ENCODE data around the gene CPNE6.
"Not testable (repeated sequence)": the region's sequence is repeated elsewhere in the genome, so short reads cannot be mapped to it uniquely, and the experiment has no call there.

CPNE6 gene

DNA sequence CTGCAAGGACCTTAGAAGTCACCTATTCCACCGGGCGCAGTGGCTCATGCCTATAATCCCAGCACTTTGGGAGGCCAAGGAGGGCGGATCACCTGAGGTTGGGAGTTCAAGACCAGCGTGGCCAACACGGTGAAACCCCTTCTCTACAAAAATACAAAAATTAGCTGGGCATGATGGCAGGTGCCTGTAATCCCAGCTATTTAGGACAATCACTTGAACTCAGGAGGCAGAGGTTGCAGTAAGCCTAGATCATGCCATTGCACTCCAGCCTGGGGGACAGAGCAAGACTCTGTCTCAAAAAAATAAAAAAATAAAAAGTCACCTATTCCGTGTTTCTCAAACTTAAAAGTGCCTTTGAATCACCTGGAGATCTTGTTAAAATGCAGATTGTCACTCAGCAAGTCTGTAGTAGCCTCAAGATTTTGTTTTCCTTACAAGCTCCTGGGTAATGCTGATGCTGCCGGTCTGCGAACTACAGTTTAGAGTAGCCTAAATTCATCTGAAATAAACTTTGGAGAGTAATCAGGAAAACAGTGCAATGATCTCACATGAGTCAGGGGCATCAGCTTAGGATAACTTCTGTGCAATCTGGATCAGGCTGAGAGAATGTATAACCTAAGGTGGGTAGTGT, 34.4 kb downstream of the CPNE6 start:
- DNase-seq (ENCODE audit: low read depth): not testable (repeated sequence)

DNA sequence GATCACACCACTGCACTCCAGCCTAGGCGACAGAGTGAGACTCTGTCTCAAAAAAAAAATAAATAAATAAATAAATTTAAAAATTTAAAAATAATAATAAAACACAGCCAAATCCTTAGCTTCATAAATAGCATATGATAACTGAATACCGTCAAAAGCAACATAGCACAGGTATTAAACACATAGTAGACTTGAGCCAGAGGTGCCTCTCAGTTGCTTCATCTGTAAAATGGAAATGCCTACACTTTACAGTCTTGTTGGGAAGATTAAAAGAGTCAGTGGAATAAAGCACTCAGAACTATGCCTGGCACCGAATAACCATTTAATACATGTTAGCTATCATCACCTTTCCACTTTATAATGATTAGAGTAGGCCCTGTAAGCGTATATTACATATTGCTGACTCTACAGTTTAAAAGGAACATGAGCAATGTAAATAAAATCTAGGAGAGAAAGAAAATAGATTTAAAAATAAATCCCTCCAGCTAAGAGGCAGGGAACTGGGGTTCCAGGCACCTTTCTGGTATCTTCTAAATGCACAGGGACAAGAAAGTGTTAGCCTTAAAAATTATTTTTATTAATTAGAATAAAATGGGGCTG, 35.4 kb downstream of the CPNE6 start:
- DNase-seq (ENCODE audit: low read depth): no peak

DNA sequence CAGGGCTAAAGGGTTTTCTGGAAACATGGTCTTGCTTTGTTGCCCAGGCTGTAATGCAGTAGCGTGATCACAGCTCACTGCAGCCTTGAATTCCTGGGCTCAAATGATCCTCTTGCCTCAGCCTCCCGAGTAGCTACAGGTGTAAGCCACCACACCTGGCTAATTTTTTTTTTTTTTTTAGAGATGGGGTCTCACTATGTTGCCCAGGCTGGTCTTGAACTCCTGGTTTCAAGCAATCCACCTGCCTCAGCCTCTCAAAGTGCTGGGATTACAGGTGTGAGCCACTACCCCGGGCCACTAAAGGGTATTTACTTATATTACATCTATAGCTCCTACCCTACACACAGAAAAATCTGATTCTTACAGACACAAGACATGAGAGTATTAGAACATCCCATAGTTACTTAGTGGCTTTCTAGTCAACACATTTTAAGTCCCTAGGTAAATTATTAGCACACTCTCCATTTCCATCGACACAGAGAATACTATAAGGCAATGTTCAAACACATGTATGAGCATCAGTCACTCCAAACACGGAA, 37.0 kb downstream of the CPNE6 start:
- DNase-seq (ENCODE audit: low read depth): no peak

DNA sequence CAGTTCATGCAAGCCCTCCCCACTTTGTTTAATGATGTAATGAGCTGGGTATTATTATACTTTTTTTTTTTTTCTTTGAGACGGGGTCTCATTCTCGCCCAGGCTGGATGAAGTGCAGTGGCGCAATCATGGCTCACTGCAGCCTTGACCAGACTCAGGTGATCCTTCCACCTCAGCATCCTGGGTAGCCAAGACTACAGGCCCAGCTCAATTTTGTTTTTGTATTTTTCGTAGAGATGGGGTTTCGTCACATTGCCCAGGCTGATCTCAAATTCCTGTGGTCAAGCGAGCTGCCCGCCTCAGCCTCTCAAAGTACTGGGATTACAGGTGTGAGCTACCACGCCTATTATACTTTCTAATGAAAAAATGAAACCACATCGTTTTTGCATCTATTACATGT, 38.7 kb downstream of the CPNE6 start:
- no peak for DNase-seq (ENCODE audit: low read depth)

DNA sequence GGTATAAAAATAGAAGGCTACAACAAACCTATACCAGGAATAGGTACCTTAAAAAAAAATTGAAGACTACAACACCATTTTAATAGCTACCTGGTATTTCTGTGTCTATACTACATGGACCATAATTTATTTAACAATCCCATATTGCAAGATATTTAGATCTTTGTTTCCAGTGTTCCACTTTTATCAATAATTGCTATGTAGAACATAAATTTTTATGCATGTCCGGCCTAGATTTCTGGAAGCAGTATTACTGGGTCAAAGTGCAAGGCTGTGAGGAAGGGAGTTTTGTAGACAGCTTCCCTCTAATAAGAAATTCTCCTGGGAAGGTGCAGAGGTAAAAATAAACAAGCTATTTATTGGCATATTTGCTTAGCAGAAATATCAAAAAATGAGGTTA, 39.2 kb downstream of the CPNE6 start:
- no peak for DNase-seq (ENCODE audit: low read depth)

DNA sequence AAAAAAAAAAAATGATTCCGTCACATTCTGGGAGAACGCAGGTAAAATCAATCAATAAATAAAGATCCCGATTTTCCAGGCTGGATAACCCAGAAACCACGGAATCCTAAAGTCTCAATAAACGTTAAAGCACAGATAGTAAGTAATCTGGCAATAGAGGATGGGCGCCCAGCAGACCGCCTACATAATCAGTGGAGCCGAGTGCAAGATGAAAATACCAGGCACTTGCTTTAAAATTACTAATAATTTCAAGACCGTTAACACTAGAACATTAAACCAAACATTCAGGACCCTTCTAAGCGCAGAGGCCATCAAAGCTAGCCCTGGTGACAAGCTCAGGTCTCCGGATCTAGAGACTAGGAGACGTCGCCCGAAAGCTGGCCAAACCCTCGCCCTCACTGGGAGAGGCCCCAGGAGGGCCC, 42.0 kb downstream of the CPNE6 start:
- no peak for DNase-seq (ENCODE audit: low read depth)

DNA sequence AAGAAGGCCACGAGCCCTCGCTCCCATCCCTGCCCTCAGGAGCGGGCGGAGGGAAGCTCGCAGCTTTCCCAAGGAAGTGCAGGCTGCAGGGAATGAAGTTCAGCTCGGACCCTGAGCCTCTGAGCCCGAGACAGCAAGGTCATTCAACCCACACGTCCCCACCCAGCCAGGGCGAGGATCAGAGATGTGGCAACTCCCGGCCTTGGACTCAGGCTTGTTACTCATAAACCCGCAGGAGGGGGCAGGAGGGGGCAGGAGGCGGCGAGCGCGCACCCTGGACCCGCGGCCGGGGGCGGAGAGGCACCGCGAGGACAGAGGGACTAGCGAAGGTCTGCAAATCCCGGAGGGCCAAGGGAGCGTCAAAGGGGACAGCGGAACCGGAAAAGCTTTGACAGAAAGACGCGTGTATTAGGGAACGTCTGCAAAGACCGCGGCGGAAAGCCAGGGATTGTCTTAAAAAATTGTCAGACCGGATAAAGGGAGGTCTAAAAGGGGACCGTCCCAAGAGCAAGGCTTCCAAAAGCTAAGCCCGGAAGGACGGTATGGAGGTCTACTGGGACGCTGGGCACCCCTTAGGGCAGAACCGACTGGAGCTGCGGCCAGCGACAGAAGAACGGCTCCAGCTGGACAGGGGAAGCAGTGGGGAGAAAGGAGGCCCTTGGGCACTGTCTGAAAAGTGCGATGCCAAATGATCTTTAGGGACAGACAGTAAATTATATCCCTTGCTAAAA, 42.6 kb downstream of the CPNE6 start:
- DNase-seq (ENCODE audit: low read depth): peak; percentile 67

DNA sequence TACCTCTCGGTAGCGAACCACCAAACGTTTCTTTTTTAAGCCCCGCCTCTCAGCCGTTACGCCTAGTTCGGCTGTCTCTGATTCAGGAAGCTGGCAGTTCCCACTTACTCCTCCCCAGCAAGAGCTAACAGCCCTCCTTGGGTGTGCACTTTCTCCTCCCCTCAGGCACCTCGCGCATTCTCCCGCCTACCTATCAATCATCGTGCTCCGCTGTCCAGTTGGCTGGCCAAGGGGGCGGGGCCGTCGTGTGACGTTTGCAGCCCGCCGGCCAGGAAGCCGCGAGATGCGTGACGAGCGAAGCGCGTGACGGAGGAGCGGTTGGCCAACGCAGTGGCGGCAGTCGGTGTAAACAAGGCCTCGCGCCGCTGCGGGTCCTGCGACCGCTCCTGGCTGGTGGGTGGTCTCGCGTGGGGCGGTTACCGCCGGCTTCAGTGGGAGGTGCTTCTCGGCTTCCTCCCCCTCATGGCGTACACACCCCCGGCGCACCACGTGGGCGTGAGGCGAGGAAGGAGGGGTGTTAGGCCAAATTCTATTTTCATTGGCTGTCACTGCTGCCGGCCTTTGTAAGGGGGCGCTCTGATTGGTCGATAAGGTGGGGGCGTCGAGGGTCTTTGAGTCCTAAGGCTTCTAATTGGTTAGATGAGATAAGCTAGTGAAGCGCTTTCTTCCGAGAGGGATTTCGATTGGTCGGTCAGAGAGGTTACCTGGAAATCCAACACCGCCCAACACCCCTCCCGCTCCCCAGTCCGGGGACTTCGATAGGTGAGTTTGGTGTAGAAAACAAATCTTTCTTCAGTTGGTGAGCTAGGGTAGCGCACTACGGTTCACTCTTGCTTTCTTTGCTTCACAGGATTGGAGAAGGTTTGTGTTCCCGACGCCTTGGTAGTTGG, 43.4 kb downstream of the CPNE6 start, which contains the start of the genes DCAF11 and NRL:
Gene DCAF11, plus strand, starts transcription at position 246 of the 890 bp plus-strand sequence. CDS start 818 bp downstream, outside the sequence.
Gene NRL, minus strand, starts transcription at position 418 of the 890 bp plus-strand sequence. CDS start 32,101 bp downstream, outside the sequence.
- peak; percentile 97 for DNase-seq (ENCODE audit: low read depth)

DNA sequence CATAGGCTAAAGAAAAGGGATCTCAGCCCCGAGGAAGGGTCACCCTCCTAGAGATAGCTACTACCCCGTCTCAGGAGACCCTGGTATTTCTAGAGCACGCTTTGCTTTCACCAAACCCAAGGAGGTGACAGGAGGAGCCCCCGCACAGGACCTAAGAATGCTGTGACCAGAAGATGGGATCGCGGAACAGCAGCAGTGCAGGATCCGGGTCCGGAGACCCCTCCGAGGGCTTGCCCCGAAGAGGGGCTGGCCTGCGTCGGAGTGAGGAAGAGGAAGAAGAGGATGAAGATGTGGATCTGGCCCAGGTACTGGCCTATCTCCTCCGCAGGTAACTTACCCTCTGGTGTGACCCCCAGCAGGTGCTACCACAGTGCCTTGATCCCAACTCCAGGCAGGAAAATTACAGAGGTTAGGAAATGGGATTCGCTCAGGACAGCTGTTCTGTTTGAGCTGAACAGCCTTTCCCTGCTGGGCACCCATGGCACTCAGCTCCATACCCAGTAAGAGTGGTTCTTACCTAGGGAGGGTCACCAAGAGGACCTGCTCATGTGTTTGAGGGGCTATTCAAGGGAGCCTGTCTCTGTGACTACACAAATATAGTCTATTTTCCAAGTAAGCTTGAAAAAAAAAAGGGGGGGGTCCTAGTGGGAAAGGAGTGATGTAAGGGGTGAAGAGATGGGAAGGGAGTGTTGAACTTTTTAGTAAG, 44.2 kb downstream of the CPNE6 start:
- DNase-seq (ENCODE audit: low read depth): no peak

DNA sequence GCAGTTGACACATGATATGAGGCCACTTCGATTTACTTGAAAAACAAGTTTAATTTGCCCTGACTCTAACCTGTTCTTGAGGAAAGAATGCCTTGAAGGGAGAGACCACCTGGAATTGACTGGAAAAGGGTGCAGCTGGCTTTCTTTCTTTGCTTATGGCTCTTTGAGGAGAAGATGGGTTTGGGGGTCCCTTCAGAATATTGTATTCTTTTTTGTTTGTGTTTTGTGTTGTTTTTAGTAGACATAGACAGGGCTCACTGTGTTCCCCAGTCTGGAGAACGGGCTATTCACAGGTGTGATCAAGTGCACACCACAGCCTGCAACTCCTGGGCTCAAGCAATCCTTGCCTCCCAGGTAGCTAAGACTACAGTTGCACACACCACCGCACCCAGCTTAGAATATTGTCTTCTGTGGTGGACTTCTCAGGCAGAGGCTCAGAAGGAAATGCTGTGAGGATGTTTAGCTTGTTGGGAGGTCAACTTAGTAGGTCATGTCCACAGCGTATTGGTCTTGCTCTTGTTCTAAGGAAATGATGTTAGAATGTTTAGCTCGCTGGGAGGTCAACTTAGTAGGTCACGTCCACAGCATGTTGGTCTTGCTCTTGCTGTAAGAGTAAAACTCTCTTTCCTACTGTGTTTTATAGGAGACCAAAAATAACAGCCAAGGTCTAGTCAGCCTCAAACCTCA, 44.9 kb downstream of the CPNE6 start:
- no peak for DNase-seq (ENCODE audit: low read depth)

DNA sequence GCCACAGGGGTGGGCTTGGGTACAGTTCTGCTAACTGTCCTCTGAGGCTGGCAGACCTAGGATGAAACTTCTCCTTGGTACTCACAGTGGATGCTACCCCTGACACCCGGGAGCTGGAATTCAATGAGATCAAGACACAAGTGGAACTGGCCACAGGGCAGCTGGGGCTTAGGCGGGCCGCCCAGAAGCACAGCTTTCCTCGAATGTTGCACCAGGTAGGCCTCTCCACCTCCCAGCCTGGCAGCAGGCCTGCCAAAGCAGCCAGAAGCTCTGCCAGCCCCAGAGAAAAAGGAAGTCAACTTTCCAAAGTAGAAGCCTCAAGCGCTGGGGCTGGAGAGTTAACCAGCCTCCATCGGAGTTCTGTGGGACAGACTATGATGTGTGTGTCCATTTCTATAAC, 45.8 kb downstream of the CPNE6 start:
- DNase-seq (ENCODE audit: low read depth): no peak

DNA sequence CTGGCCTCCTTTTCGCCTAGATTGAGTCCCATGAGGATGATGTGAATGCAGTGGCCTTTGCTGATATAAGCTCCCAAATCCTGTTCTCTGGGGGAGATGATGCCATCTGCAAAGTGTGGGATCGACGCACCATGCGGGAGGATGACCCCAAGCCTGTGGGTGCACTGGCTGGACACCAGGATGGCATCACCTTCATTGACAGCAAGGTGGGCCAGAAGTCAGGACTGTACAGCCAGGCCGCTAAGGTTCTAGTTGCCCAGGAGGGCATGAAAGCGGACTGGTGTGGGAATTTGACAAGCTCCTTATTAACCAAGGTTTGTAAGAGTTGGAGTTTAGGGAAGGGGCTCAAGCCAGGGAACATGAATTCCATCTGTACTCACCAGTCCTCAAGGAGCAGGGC, 48.3 kb downstream of the CPNE6 start:
- no peak for DNase-seq (ENCODE audit: low read depth)

DNA sequence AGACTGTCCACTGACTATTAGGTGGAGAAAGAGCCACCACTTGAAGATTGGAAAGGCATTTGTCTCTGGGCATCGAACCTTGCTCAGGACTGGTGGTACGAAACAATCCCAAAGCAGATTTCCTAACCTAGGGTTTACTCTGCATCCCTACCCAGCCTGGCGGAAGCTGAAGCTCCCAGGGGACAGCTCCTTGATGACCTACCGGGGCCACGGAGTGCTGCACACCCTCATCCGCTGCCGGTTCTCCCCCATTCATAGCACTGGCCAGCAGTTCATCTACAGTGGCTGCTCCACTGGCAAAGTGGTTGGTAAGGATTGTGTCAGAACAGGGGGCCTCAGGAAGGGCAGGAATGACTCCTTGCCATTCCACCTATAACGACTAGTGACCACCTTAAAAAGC, 49.8 kb downstream of the CPNE6 start:
- no peak for DNase-seq (ENCODE audit: low read depth)

DNA sequence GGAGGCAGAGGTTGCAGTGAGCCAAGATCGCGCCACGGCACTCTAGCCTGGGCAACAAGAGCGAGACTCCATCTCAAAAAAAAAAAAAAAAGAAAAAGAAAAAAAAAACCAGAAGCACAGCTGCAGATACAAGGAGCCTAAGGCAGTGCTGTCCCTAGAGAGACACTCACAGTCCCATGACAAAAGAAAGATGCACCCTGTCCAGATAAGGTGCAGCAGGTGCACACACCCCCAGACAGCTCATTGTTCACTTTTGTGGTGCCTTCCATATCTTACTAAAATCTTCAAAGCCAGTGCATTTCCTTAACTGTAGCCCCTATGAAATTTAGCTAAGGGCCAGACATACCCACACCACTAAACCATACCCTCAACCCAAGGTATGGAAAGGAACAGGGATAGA, 51.1 kb downstream of the CPNE6 start:
- DNase-seq (ENCODE audit: low read depth): no peak

DNA sequence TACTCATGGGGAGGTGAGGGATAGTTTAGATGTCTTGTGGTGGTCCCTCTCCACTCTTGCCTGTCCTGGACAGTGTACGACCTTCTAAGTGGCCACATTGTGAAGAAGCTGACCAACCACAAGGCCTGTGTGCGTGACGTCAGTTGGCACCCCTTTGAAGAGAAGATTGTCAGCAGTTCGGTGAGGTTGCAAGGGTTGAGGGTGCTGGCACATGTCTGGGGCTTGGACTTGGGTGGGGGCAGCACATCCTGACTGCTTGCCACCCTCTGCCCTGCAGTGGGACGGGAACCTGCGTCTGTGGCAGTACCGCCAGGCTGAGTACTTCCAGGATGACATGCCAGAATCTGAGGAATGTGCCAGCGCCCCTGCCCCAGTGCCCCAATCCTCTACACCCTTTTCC, 51.5 kb downstream of the CPNE6 start:
- DNase-seq (ENCODE audit: low read depth): no peak

DNA sequence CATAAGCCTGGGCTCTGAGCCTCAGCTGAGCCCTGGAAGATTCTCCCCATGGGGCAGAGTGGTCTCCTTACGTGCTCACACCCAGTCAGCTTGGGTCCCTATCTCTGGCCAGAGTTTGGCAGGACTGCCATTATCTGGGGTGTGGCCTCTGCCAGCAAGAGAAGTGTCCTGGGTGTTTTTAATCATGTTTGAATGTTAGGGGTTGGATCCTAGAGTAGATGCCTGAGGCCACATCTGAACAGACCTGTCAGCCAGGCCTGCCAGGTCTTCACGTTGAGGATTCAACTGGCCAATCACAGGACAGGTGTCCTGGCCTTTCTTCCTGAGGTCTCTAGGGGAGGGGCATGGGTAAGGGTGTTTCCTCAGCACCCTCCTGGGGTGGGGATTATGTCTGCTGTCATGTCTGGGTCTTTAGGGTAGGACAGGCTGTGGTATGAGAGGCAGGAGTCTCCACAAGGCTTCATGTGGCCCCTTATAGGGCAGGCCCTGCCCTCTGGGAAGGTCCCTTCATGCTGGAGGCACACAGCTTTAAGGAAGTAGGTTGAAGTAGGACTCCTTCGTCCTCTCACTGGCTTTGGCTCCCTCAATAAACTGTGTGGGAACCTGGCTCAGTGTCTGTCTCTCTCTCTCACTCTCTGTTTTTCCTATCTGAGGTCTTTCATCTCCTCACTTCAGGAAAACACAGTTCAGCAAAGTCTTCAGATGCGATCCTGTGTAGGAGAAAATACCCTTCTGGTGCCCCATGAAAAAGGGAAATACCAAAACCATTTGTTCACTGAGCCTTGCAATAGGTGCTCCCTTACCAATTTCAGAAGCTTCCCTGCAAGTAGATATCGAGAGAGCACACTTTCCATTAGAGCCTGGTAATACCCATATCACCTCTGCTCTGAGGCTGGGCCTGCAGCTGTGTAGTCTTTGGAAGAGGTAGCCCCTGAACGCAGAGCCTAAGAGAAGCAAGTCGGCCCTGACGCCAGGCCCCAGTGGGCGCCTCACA, 52.4 kb downstream of the CPNE6 start:
- DNase-seq (ENCODE audit: low read depth): no peak

DNA sequence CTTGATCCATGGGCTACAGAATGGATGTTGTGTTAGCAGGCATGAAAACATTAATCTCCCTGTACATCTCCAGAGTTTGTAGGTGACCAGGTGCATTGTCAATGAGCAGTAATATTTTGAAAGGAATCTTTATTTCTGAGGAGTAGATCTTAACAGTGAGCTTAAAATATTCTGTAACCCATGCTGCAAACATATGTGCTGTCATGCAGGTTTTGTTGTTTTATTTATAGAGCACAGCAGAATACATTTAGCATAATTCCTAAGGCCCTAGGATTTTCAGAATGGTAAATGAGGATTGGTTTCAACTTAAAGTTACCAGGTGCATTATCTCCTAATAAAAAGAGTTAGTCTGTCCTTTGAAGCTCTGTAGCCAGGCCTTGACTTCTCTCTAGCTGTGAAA, 55.6 kb downstream of the CPNE6 start:
- DNase-seq (ENCODE audit: low read depth): no peak

DNA sequence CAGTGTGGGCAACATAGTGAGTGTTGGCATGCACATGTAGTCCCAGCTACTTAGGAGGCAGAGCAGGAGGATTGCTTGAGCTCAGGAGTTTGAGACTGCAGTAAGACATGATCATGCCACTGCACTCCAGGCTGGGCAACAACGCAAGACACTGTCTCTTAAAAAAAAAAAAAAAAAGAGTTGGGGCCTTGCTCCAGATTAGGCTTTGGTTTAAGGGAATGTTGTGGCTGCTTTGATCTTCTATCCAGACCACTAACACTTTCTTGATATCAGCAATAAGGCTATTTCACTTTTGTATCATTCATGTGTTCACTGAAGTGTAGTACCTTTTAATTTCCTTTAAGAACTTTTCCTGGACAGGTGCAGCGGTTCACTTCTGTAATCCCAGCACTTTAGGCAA, 56.3 kb downstream of the CPNE6 start:
- no peak for DNase-seq (ENCODE audit: low read depth)

Data from T follicular helper cell (primary cell).